HCT116 (cell line): ENCODE results near the gene ADGRB2. TPM values are rescaled to one million over a fixed set of nuclear protein-coding genes. Genes with fewer than 3 reads are reported as not detected.

ENCODE experiments used
- ATAC-seq: fragments of 200-7000 bp; cut with Tn5 transposase; 2 replicates; pipeline ENCODE4 v1.9.1; 2020; ENCODE audit warnings: mild to moderate bottlenecking, moderate library complexity
- BruUV-seq: library from RNA; stranded (reverse); fragments of 400-500 nt; replicated peaks from 2 replicates; lab custom pipeline; 2021; lab: Mats Ljungman, UMichigan
- CTCF ChIA-PET: fragments of 300-600 bp; sonication (Branson Sonifier 250); formaldehyde crosslinking; loops from one replicate; lab custom pipeline; 2021; ENCODE audit warnings: antibody characterized with exemption; lab: Charles Lee
- POLR2A ChIA-PET: fragments of 300-600, 350-600 bp; sonication (Branson Sonifier 250); formaldehyde crosslinking; loops from one replicate; lab custom pipeline; 2021; ENCODE audit warnings: antibody characterized with exemption; lab: Charles Lee
- RAD21 ChIA-PET, 2 experiments: fragments of 300-600 bp; sonication (Branson Sonifier 250); formaldehyde crosslinking; loops; one replicate each; lab custom pipeline; 2023; ENCODE audit warnings: low total read pairs in 2 of 2; ENCODE audit not compliant: uncharacterized antibody in 2 of 2, unreplicated experiment in 2 of 2, low non-redundant PET in 1 of 2; lab: Charles Lee
- DNase-seq: peaks from one replicate; pipeline ENCODE4 v3.0.0-alpha.2; 2010; ENCODE audit warnings: low read depth, low spot score
- H2AFZ ChIP-seq: fragments of 200-600 bp; shearing (Covaris generic), sonication (generic); 2 replicates; pipeline ENCODE4 v1.6.1; 2017; ENCODE audit warnings: low read depth, mixed run types, mixed read lengths, antibody characterized with exemption, low read length; ENCODE audit not compliant: poor library complexity, severe bottlenecking
- H3K27ac ChIP-seq: 2 replicates; pipeline ENCODE4 v1.5.1; 2012; ENCODE audit warnings: low read depth, low read length
- H3K27me3 ChIP-seq: fragments of 200-600 bp; sonication (generic); 2 replicates; pipeline ENCODE4 v1.6.1; 2016; ENCODE audit warnings: mixed run types, low read length, mixed read lengths; ENCODE audit not compliant: insufficient read depth
- H3K36me3 ChIP-seq, 2 experiments: fragments of 200-500 bp in 1 of 2; fragments of 200-600 bp in 1 of 2; sonication (Bioruptor generic) in 1 of 2; sonication (generic) in 1 of 2; 2 replicates each; pipeline versions ENCODE4 v1.5.1 to v1.6.1; 2014 to 2016; ENCODE audit warnings: low read length in 2 of 2, inconsistent platforms in 1 of 2, mixed read lengths in 1 of 2, mixed run types in 1 of 2; ENCODE audit not compliant: insufficient read depth in 2 of 2, control insufficient read depth in 1 of 2
- H3K4me1 ChIP-seq, 2 experiments: fragments of 200-600 bp in 1 of 2; sonication (generic) in 1 of 2; 2 replicates each; pipeline versions ENCODE4 v1.5.1 to v1.6.1; 2012 to 2017; ENCODE audit warnings: low read length in 2 of 2, inconsistent platforms in 1 of 2, mild to moderate bottlenecking in 1 of 2, mixed read lengths in 1 of 2, mixed run types in 1 of 2, moderate library complexity in 1 of 2; ENCODE audit not compliant: insufficient read depth in 2 of 2, control insufficient read depth in 1 of 2
- H3K4me2 ChIP-seq: fragments of 200-600 bp; sonication (generic); 2 replicates; pipeline ENCODE4 v1.6.1; 2017; ENCODE audit warnings: mixed run types, low read length, mixed read lengths
- H3K4me3 ChIP-seq, 2 experiments: fragments of 200-600 bp in 1 of 2; sonication (generic) in 1 of 2; replicated peaks in 1 of 2; 2 replicates each; pipeline ENCODE4 v1.5.1; 2011 to 2016; ENCODE audit warnings: low read length in 2 of 2, control low read depth in 1 of 2, low read depth in 1 of 2, mild to moderate bottlenecking in 1 of 2, mixed read lengths in 1 of 2, mixed run types in 1 of 2
- H3K79me2 ChIP-seq: fragments of 200-600 bp; sonication (generic); 2 replicates; pipeline ENCODE4 v1.6.1; 2017; ENCODE audit warnings: mild to moderate bottlenecking, mixed run types, low read length, moderate library complexity, mixed read lengths; ENCODE audit not compliant: insufficient read depth
- H3K9ac ChIP-seq: fragments of 200-600 bp; sonication (generic); 2 replicates; pipeline ENCODE4 v1.6.1; 2016; ENCODE audit warnings: low read length, mixed read lengths
- H3K9me2 ChIP-seq: fragments of 200-600 bp; sonication (generic), shearing (Covaris generic); 2 replicates; pipeline ENCODE4 v1.6.1; 2017; ENCODE audit warnings: mixed run types, mild to moderate bottlenecking, moderate library complexity; ENCODE audit not compliant: insufficient read depth
- H3K9me3 ChIP-seq, 2 experiments: fragments of 200-500 bp in 1 of 2; fragments of 200-600 bp in 1 of 2; sonication (Bioruptor generic) in 1 of 2; sonication (generic) in 1 of 2; 2 replicates each; pipeline ENCODE4 v1.6.1; 2014 to 2017; ENCODE audit warnings: low read length in 2 of 2, mixed read lengths in 2 of 2, inconsistent platforms in 1 of 2, low read depth in 1 of 2, mild to moderate bottlenecking in 1 of 2, mixed run types in 1 of 2, moderate library complexity in 1 of 2; ENCODE audit not compliant: control insufficient read depth in 1 of 2, insufficient read depth in 1 of 2
- H4K20me1 ChIP-seq: fragments of 200-600 bp; sonication (generic), shearing (Covaris generic); 2 replicates; pipeline ENCODE4 v1.6.1; 2017; ENCODE audit warnings: mixed run types, mild to moderate bottlenecking, moderate library complexity; ENCODE audit not compliant: insufficient read depth
- CBX3 ChIP-seq: IDR thresholded peaks from 2 replicates; pipeline ENCODE4 v1.6.1; 2012; ENCODE audit warnings: low read depth
- CTCF ChIP-seq, 3 experiments: fragments of 200-600 bp in 1 of 3; sonication (generic) in 1 of 3; IDR thresholded peaks in 2 of 3; conservative IDR thresholded peaks in 1 of 3; 2 replicates each; pipeline ENCODE4 v1.5.1; 2012 to 2017; ENCODE audit warnings: low read depth in 2 of 3, low read length in 2 of 3, antibody characterized with exemption in 1 of 3, borderline replicate concordance in 1 of 3, control low read depth in 1 of 3, mild to moderate bottlenecking in 1 of 3, mixed read lengths in 1 of 3, mixed run types in 1 of 3, moderate library complexity in 1 of 3; ENCODE audit not compliant: insufficient read depth in 1 of 3
- ELF1 ChIP-seq: IDR thresholded peaks from 2 replicates; pipeline ENCODE4 v1.6.1; 2012; ENCODE audit warnings: low read depth, borderline replicate concordance
- EZH2phosphoT487 ChIP-seq: fragments of 200-600 bp; IDR thresholded peaks from 2 replicates; pipeline ENCODE4 v1.6.1; 2018; ENCODE audit warnings: antibody characterized with exemption, borderline replicate concordance
- FOSL1 ChIP-seq: IDR thresholded peaks from 2 replicates; pipeline ENCODE4 v1.6.1; 2012; ENCODE audit warnings: low read depth
- JUND ChIP-seq: IDR thresholded peaks from 2 replicates; pipeline ENCODE4 v1.6.1; 2012
- POLR2A ChIP-seq: IDR thresholded peaks from 2 replicates; pipeline ENCODE4 v1.7.0; 2011; ENCODE audit warnings: borderline replicate concordance; ENCODE audit not compliant: insufficient read depth, insufficient read length; ENCODE audit errors: extremely low read depth
- RAD21 ChIP-seq: IDR thresholded peaks from 2 replicates; pipeline ENCODE4 v1.6.1; 2012; ENCODE audit warnings: low read depth, mild to moderate bottlenecking
- SRF ChIP-seq: IDR thresholded peaks from 2 replicates; pipeline ENCODE4 v1.6.1; 2012; ENCODE audit warnings: low read depth
- TCF7L2 ChIP-seq: IDR thresholded peaks from 2 replicates; pipeline ENCODE4 v1.7.0; 2011; ENCODE audit warnings: borderline replicate concordance, inconsistent platforms; ENCODE audit not compliant: insufficient read depth, insufficient read length; ENCODE audit errors: extremely low read depth
- YY1 ChIP-seq: IDR thresholded peaks from 2 replicates; pipeline ENCODE4 v1.6.1; 2011; ENCODE audit warnings: low read length, low read depth, moderate library complexity, mild to moderate bottlenecking; ENCODE audit not compliant: insufficient replicate concordance; ENCODE audit errors: extremely low read depth
- ZNF274 ChIP-seq: fragments of 200-500 bp; sonication (Bioruptor generic); IDR thresholded peaks from 2 replicates; pipeline ENCODE4 v1.6.1; 2014; ENCODE audit warnings: mild to moderate bottlenecking, low read depth, low read length, inconsistent platforms
- intact Hi-C: fragments of 100-400 bp; cut with micrococcal nuclease; formaldehyde crosslinking; loops from 2 replicates; pipeline ENCODE4 v1.10.0; 2022
- total RNA-seq: library from RNA; stranded (reverse); gene quantifications from one replicate; pipeline ENCODE4 v1.2.1, GENCODE V29; 2021; ENCODE audit not compliant: unreplicated experiment

ADGRB2 gene
- total RNA-seq, 1 experiment from 2014 or later: 10.1 TPM

DNA sequence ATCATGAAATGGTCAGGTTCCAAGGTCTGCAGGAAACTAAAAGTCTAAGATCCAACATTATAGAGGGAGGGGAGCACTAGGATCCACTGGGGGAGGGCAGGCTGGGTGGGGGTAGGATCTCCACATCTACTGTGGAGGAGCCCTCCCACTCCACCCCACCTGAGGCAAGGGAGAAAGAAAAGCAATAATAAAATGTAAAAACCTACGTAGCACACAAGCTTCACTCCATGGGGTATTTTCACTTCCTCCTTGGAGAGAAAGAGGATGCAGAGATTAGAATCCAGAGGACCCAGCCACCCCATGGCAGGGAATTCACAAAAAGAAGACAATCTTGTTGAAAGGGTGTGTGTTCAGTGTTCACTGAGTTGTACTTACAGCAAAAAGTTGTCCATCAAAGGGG lies 37.3 kb upstream of the ADGRB2 start:
- ATAC-seq: no peak
- no peak overlapping the region for H3K4me3 ChIP-seq
- H3K79me2 ChIP-seq: no peaks in the 10 kb centered on the region
- no peak for DNase-seq
- peaks cover 12 to 36% of the 10 kb centered on the region in 2 experiments for H3K4me1 ChIP-seq
- intact Hi-C loops: no loop called here
- no peaks in the 10 kb centered on the region for H3K9me3 ChIP-seq
- no TSS peak for BruUV-seq
- H3K36me3 ChIP-seq: no peaks in the 10 kb centered on the region
- no peaks in the 10 kb centered on the region for H3K27me3 ChIP-seq
- no peaks in the 10 kb centered on the region for H3K9me2 ChIP-seq
- RAD21 ChIA-PET: no interaction called here
- POLR2A ChIA-PET: interaction anchor here (1.3 kb wide), 1 partner anchor 12 kb away, joined by 3 read pairs; no protein-coding TSS in a partner anchor
- TF ChIP-seq JUND (no peak), TCF7L2 (no peak), RAD21 (no peak), SRF (no peak), EZH2phosphoT487 (no peak)
- no peak overlapping the region for H3K9ac ChIP-seq
- H3K4me2 ChIP-seq: no peak overlapping the region
- H4K20me1 ChIP-seq: no peaks in the 10 kb centered on the region
- no peak overlapping the region for H2AFZ ChIP-seq
- CTCF ChIA-PET: interaction anchor here (1.0 kb wide), 1 partner anchor 163 kb away, joined by 4 read pairs; no protein-coding TSS in a partner anchor
- no peak overlapping the region for H3K27ac ChIP-seq

DNA sequence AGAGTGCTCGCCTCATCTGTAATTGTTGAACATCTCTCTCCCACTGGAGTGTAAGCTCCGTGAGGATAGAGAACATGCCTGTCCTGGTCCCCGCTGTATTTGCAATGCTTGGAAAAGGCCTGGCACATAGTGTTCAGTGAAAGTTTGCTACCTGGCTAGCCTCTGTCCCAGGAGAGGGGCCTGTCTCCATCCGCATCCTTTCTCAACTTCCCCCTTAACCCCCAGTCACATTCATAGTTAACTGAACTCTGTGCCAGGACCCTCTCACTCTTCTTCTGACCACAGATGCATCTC lies 36.5 kb upstream of the ADGRB2 start:
- H3K9me3 ChIP-seq: no peaks in the 10 kb centered on the region
- no peaks in the 10 kb centered on the region for H3K9me2 ChIP-seq
- no peak overlapping the region for H3K27ac ChIP-seq
- H3K4me3 ChIP-seq: no peak overlapping the region
- ChIA-PET POLR2A (interaction anchor here (1.3 kb wide), 1 partner anchor 11 kb away, joined by 3 read pairs; no protein-coding TSS in a partner anchor), RAD21 (no interaction called here), CTCF (interaction anchor here (1.2 kb wide), 1 partner anchor 15 kb away, joined by 4 read pairs; the partner anchor contains the start of gene SPOCD1)
- DNase-seq: no peak
- H3K79me2 ChIP-seq: no peaks in the 10 kb centered on the region
- TF ChIP-seq JUND (no peak), ELF1 (no peak), CTCF (IDR thresholded peaks at IDR 0.05 in 2 of 3, conservative IDR thresholded peaks at IDR 0.05 in 1 of 3; ENCODE audit: borderline replicate concordance in 1 of 3, insufficient read depth in 1 of 3, low read depth in 2 of 3, low read length in 2 of 3) (no peak), TCF7L2 (no peak), SRF (no peak), CBX3 (no peak), YY1 (no peak), POLR2A (no peak), FOSL1 (no peak), ZNF274 (no peak)
- H4K20me1 ChIP-seq: no peaks in the 10 kb centered on the region
- no TSS peak for BruUV-seq
- no peak overlapping the region for H3K4me2 ChIP-seq
- peaks cover 12 to 44% of the 10 kb centered on the region in 2 experiments for H3K4me1 ChIP-seq
- H3K36me3 ChIP-seq: no peaks in the 10 kb centered on the region
- ATAC-seq: no peak
- no peaks in the 10 kb centered on the region for H3K27me3 ChIP-seq
- H2AFZ ChIP-seq: no peak overlapping the region
- intact Hi-C loops: no loop called here
- no peak overlapping the region for H3K9ac ChIP-seq
